Breast epithelium (tissue), 4 donors: ENCODE results near the gene ACAT2. TPM values are rescaled to one million over a fixed set of nuclear protein-coding genes. Genes with fewer than 3 reads are reported as not detected.

Source experiments
- DNase-seq, 2 donors: peaks; one replicate each; pipeline ENCODE4 v3.0.0-alpha.2; 2019; ENCODE audit warnings: low spot score in 2 of 2
- H3K27ac ChIP-seq, 2 donors: fragments of 200-600 bp; sonication (generic) in 1 of 2; one replicate each; pipeline ENCODE4 v1.5.1; 2016 to 2019; ENCODE audit warnings: mild to moderate bottlenecking in 1 of 2
- H3K27me3 ChIP-seq, 2 donors: fragments of 200-600 bp; sonication (generic) in 1 of 2; one replicate each; pipeline versions ENCODE4 v1.5.1 to v1.6.0; 2017 to 2019; ENCODE audit warnings: control low read depth in 1 of 2, mild to moderate bottlenecking in 1 of 2
- H3K36me3 ChIP-seq: fragments of 200-600 bp; one replicate; pipeline ENCODE4 v1.5.1; 2019
- H3K4me1 ChIP-seq, 2 donors: fragments of 200-600 bp; sonication (generic); one replicate each; pipeline ENCODE4 v1.5.1; 2016 to 2019; ENCODE audit warnings: control low read depth in 1 of 2
- H3K4me3 ChIP-seq, 3 donors: fragments of 200-600 bp; sonication (generic); 1 replicate in 2 of 3; 2 replicates in 1 of 3; pipeline ENCODE4 v1.5.1; 2016 to 2019; ENCODE audit warnings: mild to moderate bottlenecking in 3 of 3, moderate library complexity in 2 of 3
- H3K9me3 ChIP-seq, 2 donors: fragments of 200-600 bp; sonication (generic) in 1 of 2; one replicate each; pipeline ENCODE4 v1.5.1; 2016 to 2019; ENCODE audit warnings: control low read depth in 1 of 2
- POLR2A ChIP-seq: fragments of 450-650 bp; IDR thresholded peaks from one replicate; pipeline ENCODE4 v1.6.1; 2016; ENCODE audit warnings: antibody characterized with exemption, mild to moderate bottlenecking, moderate library complexity
- POLR2AphosphoS5 ChIP-seq, 3 donors: sonication (generic); formaldehyde crosslinking; IDR thresholded peaks; one replicate each; pipeline ENCODE4 v1.6.1; 2017; ENCODE audit warnings: antibody characterized with exemption in 3 of 3
- intact Hi-C: fragments of 100-400 bp; cut with DNase I; formaldehyde crosslinking; loops from one replicate; pipeline ENCODE4 v1.15.1; 2023; ENCODE audit warnings: low total_unique reads
- total RNA-seq, 3 donors: library from RNA; depleted of rRNA; stranded (reverse); fragments of >200 nt; gene quantifications; one replicate each; pipeline ENCODE4 v1.1.0, GENCODE V29; 2016
- TF ChIP-seq, protein P1 (sequence below), 3 donors: fragments of 450-650 bp; IDR thresholded peaks; one replicate each; pipeline ENCODE4 v1.5.1; 2016 to 2017; ENCODE audit warnings: antibody characterized with exemption in 3 of 3, mild to moderate bottlenecking in 3 of 3, moderate library complexity in 3 of 3

ACAT2 gene
- total RNA-seq, 3 donors from 2014 or later = 9.4 to 10.5 (median 10.1) TPM

DNA sequence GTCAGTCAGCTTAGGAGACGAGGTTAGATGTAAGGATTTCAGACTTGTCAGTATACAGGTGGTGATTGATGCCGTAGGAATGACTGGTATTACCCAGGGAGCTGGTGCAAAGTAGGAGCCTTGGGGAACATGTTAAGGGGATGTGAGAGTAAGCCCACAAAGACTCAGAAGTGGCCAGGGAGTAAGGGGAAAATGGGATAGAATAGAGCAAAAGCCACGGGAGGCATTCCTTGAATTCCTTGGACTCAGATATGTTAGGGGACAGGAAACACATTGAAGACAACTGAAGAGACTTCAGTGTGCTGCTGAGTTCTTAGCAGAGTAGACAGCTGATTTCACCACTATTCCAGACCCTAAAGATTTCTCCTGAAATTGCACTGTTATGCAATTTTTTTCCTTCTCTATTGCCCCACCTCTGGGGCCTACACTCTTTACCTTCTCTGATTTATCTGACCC is 1.2 kb upstream of the ACAT2 start:
- peak overlapping the region; percentile 96 to 98 for H3K27ac ChIP-seq

DNA sequence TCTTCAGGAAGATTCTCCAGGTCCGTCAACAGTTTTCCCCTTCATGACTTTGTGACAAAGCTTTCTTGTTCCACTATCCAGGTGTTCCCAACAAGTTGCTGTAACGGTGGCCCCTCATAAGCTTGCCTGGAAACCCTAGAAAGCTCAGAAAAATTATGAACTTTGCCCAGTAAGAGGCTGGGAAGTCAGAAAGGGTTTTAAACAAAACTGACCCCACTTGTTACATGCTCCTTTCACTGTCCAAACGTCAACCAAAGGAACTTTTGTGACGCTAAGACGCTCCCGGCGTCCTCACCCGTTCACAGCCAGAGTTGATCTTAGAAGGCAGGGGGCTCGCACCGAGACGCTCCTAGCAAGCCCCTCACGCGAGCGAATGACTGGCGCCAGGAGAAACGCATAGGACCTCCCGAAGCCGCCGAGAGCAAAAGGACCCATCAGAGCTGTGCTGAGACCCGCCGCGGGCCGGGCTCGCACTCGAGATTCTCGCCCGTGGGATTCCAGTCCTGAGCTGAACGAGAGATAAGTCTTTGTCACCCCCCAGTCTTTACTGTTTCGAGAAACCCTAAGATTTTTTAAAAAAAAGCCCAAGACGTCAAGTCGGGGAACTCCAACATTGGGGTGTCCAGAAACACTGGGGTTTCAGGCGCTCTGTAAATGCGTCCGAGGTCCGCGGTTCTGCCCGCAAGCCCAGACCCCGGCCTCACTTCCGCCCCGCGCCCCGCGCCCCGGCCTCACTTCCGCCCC is 544 bp upstream of the ACAT2 start:
- DNase-seq = no peak
- Histone ChIP-seq H3K27me3 (no peaks in the 10 kb centered on the region), H3K36me3 (no peaks in the 10 kb centered on the region), H3K27ac (peak overlapping the region; percentile 96 to 98), H3K4me3 (peak overlapping the region; percentile 86 to 92 (median 88)), H3K4me1 (no peaks in the 10 kb centered on the region), H3K9me3 (no peaks in the 10 kb centered on the region)
- TF ChIP-seq POLR2AphosphoS5 (IDR thresholded peaks at IDR 0.05) (no peak), POLR2A (no peak)
- TF ChIP-seq, protein P1, sequence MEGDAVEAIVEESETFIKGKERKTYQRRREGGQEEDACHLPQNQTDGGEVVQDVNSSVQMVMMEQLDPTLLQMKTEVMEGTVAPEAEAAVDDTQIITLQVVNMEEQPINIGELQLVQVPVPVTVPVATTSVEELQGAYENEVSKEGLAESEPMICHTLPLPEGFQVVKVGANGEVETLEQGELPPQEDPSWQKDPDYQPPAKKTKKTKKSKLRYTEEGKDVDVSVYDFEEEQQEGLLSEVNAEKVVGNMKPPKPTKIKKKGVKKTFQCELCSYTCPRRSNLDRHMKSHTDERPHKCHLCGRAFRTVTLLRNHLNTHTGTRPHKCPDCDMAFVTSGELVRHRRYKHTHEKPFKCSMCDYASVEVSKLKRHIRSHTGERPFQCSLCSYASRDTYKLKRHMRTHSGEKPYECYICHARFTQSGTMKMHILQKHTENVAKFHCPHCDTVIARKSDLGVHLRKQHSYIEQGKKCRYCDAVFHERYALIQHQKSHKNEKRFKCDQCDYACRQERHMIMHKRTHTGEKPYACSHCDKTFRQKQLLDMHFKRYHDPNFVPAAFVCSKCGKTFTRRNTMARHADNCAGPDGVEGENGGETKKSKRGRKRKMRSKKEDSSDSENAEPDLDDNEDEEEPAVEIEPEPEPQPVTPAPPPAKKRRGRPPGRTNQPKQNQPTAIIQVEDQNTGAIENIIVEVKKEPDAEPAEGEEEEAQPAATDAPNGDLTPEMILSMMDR (IDR thresholded peaks at IDR 0.05) = no peak
- intact Hi-C loops = no loop called here

More for the DNA sequence above, 1.2 kb upstream of the ACAT2 start:
- no peak for DNase-seq
- no peaks in the 10 kb centered on the region for H3K4me1 ChIP-seq
- intact Hi-C loops = no loop called here
- TF ChIP-seq POLR2AphosphoS5 (IDR thresholded peaks at IDR 0.05) = no peak
- TF ChIP-seq, protein P1 (IDR thresholded peaks at IDR 0.05) = no peak
- TF ChIP-seq POLR2A = no peak
- no peaks in the 10 kb centered on the region for H3K27me3 ChIP-seq
- H3K4me3 ChIP-seq = peak overlapping the region; percentile 86 to 92 (median 88)
- no peaks in the 10 kb centered on the region for H3K9me3 ChIP-seq
- no peaks in the 10 kb centered on the region for H3K36me3 ChIP-seq

DNA sequence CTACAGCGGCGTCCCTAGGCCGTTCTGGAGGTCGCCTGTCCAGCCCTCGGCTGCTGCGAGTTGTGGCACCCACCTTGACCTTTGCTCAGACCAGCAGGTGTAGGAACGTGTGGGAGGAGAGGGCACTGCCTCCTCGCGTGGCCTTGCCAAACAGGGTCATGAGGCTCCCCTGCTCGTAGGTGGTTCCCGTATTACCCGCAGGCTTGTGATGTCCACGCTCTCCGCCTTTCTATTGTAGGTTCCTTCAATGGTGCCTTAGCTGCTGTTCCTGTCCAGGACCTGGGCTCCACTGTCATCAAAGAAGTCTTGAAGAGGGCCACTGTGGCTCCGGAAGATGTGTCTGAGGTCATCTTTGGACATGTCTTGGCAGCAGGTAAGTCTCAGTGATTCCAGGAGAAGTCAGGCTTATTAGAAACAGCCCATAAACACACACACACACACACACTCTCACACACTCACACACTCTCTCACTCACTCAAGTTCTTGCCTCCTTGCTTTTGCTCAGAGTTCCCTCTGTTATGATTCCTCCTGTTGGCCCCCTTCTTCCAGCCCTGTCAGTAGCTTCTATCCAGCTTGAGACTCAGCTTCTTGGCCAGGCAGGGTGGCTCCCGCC is 942 bp downstream of the ACAT2 start:
- H3K4me1 ChIP-seq = no peaks in the 10 kb centered on the region
- peak overlapping the region; percentile 86 to 92 (median 88) for H3K4me3 ChIP-seq
- intact Hi-C loops = no loop called here
- TF ChIP-seq, protein P1 (IDR thresholded peaks at IDR 0.05) = no peak
- no peak for TF ChIP-seq POLR2AphosphoS5 (IDR thresholded peaks at IDR 0.05)
- no peak for TF ChIP-seq POLR2A
- DNase-seq = no peak
- no peaks in the 10 kb centered on the region for H3K9me3 ChIP-seq
- no peaks in the 10 kb centered on the region for H3K27me3 ChIP-seq
- H3K27ac ChIP-seq = peak overlapping the region; percentile 96 to 98
- H3K36me3 ChIP-seq = no peaks in the 10 kb centered on the region

DNA sequence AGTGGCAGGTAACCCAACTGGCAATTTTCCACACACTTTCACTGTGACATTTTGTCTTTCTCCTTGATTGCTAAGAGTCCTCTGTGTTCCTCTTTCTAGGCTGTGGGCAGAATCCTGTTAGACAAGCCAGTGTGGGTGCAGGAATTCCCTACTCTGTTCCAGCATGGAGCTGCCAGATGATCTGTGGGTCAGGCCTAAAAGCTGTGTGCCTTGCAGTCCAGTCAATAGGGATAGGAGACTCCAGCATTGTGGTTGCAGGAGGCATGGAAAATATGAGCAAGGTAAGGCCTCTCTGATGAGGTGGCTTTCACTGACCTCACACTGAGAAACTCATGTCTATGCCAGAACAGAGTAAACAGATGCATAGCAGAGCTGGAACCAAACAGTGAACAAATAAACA is 5.1 kb downstream of the ACAT2 start:
- Histone ChIP-seq H3K4me3 (no peak overlapping the region), H3K27me3 (no peaks in the 10 kb centered on the region), H3K9me3 (no peaks in the 10 kb centered on the region), H3K36me3 (no peaks in the 10 kb centered on the region), H3K4me1 (no peaks in the 10 kb centered on the region), H3K27ac (no peak overlapping the region)
- intact Hi-C loops = no loop called here
- TF ChIP-seq POLR2AphosphoS5 (IDR thresholded peaks at IDR 0.05) (no peak), POLR2A (no peak)
- TF ChIP-seq, protein P1 (IDR thresholded peaks at IDR 0.05) = no peak
- no peak for DNase-seq

DNA sequence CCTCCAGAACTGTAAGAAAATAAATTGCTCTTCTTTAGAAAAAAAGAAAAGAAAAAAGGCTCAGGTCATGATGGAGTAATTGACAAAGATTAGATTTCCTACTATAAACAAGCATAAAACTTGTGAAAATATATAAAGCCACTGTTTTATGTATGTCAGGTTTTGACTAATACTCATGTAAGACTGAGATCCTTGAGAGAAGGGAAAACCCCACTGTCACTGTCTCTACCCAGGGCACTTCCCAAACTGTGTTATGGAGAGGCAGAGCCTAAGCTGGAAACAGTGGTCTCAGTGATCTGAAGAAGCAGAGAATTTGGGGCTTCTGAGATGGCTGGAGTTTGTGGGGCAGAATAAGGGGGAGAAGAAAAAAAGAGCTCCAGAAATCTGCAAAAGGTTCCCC is 7.6 kb downstream of the ACAT2 start:
- no peaks in the 10 kb centered on the region for H3K27me3 ChIP-seq
- H3K27ac ChIP-seq = no peak overlapping the region
- H3K9me3 ChIP-seq = no peaks in the 10 kb centered on the region
- no peak for TF ChIP-seq POLR2A
- no peak for TF ChIP-seq POLR2AphosphoS5 (IDR thresholded peaks at IDR 0.05)
- TF ChIP-seq, protein P1 (IDR thresholded peaks at IDR 0.05) = no peak
- intact Hi-C loops = no loop called here
- H3K4me1 ChIP-seq = no peaks in the 10 kb centered on the region
- no peak overlapping the region for H3K4me3 ChIP-seq
- no peaks in the 10 kb centered on the region for H3K36me3 ChIP-seq
- DNase-seq = no peak
